GM21528 (cell line): ENCODE measurements around the gene ACOT12.
"Not testable (repeated sequence)": the region's sequence is repeated elsewhere in the genome, so short reads cannot be mapped to it uniquely, and the experiment has no call there.

Experiments used
- ATAC-seq: cut with Tn5 transposase; IDR thresholded peaks from one replicate; pipeline ENCODE4 v1.9.1; 2021; ENCODE audit warnings: mild to moderate bottlenecking, moderate library complexity; ENCODE audit not compliant: unreplicated experiment, low FRiP score

Gene ACOT12

GRCh38 chr5:81301271-81302015, 92.5 kb downstream of the ACOT12 start, which contains the start of gene ZCCHC9:
Gene ZCCHC9, plus strand, starts transcription at chr5:81301587. Its CDS starts 3,171 bp downstream, at chr5:81304758.
- peak; percentile 96 for ATAC-seq

GRCh38 chr5:81300921-81301270, 93.0 kb downstream of the ACOT12 start:
- no peak for ATAC-seq

- ATAC-seq, result no peak
Measured at GRCh38 chr5:81297531-81297930, 96.4 kb downstream of the ACOT12 start.

GRCh38 chr5:81294021-81294420, 99.9 kb downstream of the ACOT12 start:
- not testable (repeated sequence) for ATAC-seq

GRCh38 chr5:81292130-81292529, 101.8 kb downstream of the ACOT12 start:
- no peak for ATAC-seq

- ATAC-seq, result no peak
Measured at GRCh38 chr5:81290146-81290545, 103.8 kb downstream of the ACOT12 start.

- ATAC-seq, result no peak
Measured at GRCh38 chr5:81288021-81288433, 105.9 kb downstream of the ACOT12 start.

GRCh38 chr5:81286059-81286617, 107.8 kb downstream of the ACOT12 start:
- no peak for ATAC-seq

- ATAC-seq, result no peak
Measured at GRCh38 chr5:81283976-81284375, 110.0 kb downstream of the ACOT12 start.
